ENCODE measurements around the gene FERMT3.
A peak's percentile ranks its signal among the peaks of the same experiment; 100 is the strongest.
"Not testable (repeated sequence)": the region's sequence is repeated elsewhere in the genome, so short reads cannot be mapped to it uniquely, and the experiment has no call there.

Gene FERMT3

DNA sequence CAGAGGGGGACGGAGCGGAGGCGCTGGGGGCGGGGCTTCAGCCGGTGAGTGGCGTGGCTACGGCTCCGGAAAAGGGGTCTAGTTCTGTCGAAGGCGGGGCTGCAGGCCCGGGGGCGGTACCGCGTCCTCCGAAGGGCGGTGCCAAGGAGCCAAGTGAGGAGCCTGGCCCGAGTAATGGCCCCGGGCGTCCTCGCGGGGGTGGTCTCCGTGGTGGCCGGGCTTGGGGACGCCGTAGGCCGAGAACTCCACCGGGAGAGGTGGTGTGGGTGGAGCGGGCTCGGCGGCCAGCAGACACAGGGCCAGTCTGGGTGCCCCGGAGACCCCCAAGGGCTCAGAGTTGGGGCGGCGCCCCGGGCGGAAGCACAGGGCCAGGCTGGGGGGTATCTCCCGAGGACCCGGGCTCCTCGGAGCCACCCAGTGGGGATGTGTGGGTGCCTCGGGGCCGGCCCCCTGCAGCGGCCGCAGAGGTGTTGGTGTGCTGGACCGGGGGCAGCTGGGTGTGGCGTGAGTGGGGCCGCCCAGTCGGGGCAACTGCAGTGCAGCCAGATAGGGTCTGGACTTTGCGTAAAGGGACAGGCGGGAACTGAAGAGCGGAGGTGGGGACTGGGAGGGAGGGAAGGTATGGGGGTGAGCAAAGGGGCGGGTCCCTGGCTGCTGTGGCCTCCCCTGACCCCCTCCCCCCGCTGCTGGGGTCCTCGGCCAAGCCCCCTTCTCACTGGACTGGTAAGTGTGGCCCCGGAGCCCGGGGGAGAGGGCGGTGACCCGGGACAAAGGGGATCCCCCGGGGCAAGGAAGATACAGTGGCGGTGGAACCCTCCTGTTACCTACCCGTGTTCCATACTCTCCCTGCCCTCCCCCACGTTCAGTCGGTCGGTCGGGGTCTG, 35.2 kb downstream of the FERMT3 start:
- peak overlapping the region; percentile 80 to 95 for H3K4me3 Mint-ChIP-seq
- H3K4me1 Mint-ChIP-seq: peaks cover 37 to 75% of the 10 kb centered on the region in 2 donors
- DNase-seq (peak; percentile 50), ATAC-seq (replicated peaks) (peak; percentile 3 to 58)
- H3K36me3 Mint-ChIP-seq: peaks cover 37 to 59% of the 10 kb centered on the region in 2 donors
- no peaks in the 10 kb centered on the region for H3K9me3 Mint-ChIP-seq
- H3K27me3 Mint-ChIP-seq: no peaks in the 10 kb centered on the region
- peak overlapping the region; percentile 99 for H3K27ac Mint-ChIP-seq

DNA sequence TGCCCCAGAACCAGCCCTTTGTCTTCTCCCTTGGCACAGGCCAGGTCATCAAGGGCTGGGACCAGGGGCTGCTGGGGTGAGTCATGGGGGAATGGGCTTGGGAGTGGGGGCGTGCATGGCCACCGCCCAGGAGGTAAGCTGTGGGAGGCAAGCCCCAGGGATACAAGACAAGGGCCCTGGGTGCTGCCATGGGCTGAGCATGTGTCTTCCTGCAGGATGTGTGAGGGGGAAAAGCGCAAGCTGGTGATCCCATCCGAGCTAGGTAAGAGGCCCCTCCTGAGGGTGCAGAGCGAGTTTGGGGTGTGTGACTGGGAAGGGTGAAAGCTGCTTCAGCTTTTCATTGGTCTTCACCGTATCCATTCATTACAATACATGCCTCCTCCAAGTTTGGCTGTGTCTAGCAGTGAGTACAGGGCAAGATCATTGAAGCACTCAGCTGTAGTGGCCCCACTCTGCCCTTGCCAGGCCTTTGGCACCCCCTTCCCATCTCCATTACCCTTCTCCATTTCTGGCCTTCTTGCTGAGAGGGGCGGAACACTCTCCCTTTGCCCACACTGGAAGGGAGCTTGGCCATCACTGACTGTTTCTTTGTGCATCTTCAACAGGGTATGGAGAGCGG, 36.8 kb downstream of the FERMT3 start:
- DNase-seq: no peak
- H3K27me3 Mint-ChIP-seq: no peaks in the 10 kb centered on the region
- peak overlapping the region; percentile 81 for H3K27ac Mint-ChIP-seq
- H3K4me3 Mint-ChIP-seq: peak overlapping the region; percentile 65 to 80
- H3K9me3 Mint-ChIP-seq: no peaks in the 10 kb centered on the region
- ATAC-seq (replicated peaks): no peak
- H3K36me3 Mint-ChIP-seq: peaks cover 29 to 43% of the 10 kb centered on the region in 2 donors
- H3K4me1 Mint-ChIP-seq: peaks cover 32 to 73% of the 10 kb centered on the region in 2 donors

- Mint-ChIP-seq H3K36me3 (peaks cover 25 to 35% of the 10 kb centered on the region in 2 donors), H3K4me3 (peak overlapping the region; percentile 65 to 80), H3K4me1 (peaks cover 27 to 69% of the 10 kb centered on the region in 2 donors), H3K27me3 (no peaks in the 10 kb centered on the region), H3K9me3 (no peaks in the 10 kb centered on the region), H3K27ac (peak overlapping the region; percentile 81)
- DNase-seq (no peak), ATAC-seq (replicated peaks) (no peak)
These were observed 37.6 kb downstream of the FERMT3 start for GRCh38 chr11:64244107-64244506.

- H3K27ac Mint-ChIP-seq: peak overlapping the region; percentile 96
- peaks cover 22 to 66% of the 10 kb centered on the region in 2 donors for H3K4me1 Mint-ChIP-seq
- H3K27me3 Mint-ChIP-seq: no peaks in the 10 kb centered on the region
- H3K9me3 Mint-ChIP-seq: no peaks in the 10 kb centered on the region
- H3K4me3 Mint-ChIP-seq: peak overlapping the region; percentile 94 to 95
- DNase-seq (no peak), ATAC-seq (replicated peaks) (no peak)
- H3K36me3 Mint-ChIP-seq: peaks cover 17 to 31% of the 10 kb centered on the region in 2 donors
These were observed 38.4 kb downstream of the FERMT3 start for GRCh38 chr11:64244966-64245365.

- peak overlapping the region; percentile 94 to 95 for H3K4me3 Mint-ChIP-seq
- ATAC-seq (replicated peaks): no peak
- H3K4me1 Mint-ChIP-seq: peaks cover 22 to 62% of the 10 kb centered on the region in 2 donors
- peak overlapping the region; percentile 96 for H3K27ac Mint-ChIP-seq
- no peaks in the 10 kb centered on the region for H3K9me3 Mint-ChIP-seq
- H3K27me3 Mint-ChIP-seq: no peaks in the 10 kb centered on the region
- DNase-seq: no peak
- peaks cover 16 to 31% of the 10 kb centered on the region in 2 donors for H3K36me3 Mint-ChIP-seq
These were observed 38.9 kb downstream of the FERMT3 start for GRCh38 chr11:64245401-64245796.

DNA sequence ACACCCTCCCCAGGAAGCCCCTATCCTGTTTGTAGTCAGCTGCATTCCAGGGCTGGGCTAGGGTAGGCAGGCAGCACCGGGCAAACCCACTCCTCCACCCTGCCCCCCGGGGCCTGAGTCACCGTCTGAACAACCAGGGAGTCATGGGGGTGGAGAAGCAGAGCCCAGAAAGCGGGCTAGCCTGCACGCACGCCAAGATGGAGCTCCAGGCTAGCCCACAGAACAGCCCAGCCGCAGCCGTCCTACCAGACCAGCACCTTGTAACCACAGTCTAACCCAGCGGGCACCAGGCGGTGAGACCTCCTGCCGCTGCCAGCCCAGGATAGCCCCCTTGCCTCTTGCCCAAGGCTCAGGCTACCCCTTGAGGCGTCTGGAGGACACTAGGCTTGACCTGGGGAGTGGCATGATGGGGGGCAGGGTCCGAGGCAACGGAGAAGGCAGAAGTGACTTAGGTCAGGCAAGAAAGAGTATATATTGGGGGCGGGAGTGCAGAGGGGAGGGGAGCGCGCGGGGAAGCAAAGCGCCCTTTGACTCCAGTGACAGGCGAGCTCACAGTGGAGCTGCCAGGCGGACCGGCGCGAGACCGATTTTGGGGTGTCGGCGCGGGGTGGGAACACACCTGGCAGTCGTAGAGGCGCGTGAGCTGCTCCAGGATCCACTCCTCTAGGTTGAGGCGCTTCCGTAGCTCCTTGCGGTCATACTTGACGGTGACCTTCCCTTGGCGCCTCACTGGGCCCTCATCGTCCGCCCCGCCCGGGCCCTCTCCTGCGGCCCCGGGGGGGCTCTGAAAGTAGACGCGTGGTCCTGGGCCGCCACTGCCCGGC, 39.5 kb downstream of the FERMT3 start:
- Mint-ChIP-seq H3K4me3 (peak overlapping the region; percentile 94 to 95), H3K4me1 (peaks cover 24 to 64% of the 10 kb centered on the region in 2 donors), H3K27ac (peak overlapping the region; percentile 96), H3K9me3 (no peaks in the 10 kb centered on the region), H3K36me3 (peaks cover 11 to 31% of the 10 kb centered on the region in 2 donors), H3K27me3 (no peaks in the 10 kb centered on the region)
- peak; percentile 62 for DNase-seq
- ATAC-seq (replicated peaks): peak in 1 of 2 donors; percentile 3

GRCh38 chr11:64246621-64246870, 40.0 kb downstream of the FERMT3 start:
- peak; percentile 8 to 9 for ATAC-seq (replicated peaks)
- Mint-ChIP-seq H3K27ac (peak overlapping the region; percentile 90), H3K4me1 (peaks cover 23 to 67% of the 10 kb centered on the region in 2 donors), H3K4me3 (peak overlapping the region; percentile 89 to 94), H3K36me3 (peaks cover 10 to 29% of the 10 kb centered on the region in 2 donors)
- not testable (repeated sequence) for H3K9me3 Mint-ChIP-seq, DNase-seq, H3K27me3 Mint-ChIP-seq

GRCh38 chr11:64246871-64247728, 40.6 kb downstream of the FERMT3 start, which contains the start of gene PPP1R14B:
Gene PPP1R14B (minus strand): TSS chr11:64246943. CDS start chr11:64246673, 270 bp downstream.
- peaks cover 10 to 27% of the 10 kb centered on the region in 2 donors for H3K36me3 Mint-ChIP-seq
- ATAC-seq (replicated peaks): peak; percentile 57 to 67

DNA sequence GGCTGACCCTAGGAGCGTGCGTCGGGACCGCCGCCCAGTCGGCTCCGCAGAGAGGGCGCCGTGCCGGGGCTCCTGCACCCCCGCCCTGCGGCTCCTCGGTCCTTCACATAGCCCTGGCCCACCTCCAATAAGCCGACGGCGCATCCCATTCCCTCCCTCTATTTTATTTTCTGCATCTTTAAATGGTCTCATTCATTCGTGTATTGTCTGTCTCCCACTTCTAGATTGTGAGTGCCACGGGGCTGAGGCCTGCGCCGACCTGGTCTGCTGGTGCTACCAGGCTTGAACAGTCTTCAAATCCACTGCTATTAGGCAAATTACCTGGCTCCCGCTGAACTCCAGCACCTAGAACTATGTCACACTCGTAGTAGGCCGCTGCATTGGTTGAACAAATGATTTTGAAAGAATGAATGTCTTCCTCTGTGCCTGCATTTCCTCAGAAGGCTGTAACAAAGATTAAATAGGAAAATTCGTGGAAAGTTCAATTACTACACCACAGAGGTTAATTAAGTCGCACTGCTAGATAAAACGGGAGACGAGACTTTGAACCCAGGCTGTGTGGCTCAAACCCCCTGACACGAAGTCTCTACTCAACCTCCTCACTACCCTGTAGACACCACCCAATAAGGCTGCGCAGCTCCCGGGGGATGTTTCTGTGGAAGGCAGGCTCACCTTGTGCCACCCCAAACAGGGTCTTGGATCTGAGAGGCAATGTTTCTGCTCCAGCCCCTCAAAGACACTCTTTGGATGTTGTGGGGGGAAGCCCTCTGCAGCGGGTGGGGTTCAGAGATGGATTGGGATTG, 41.4 kb downstream of the FERMT3 start:
- H3K9me3 Mint-ChIP-seq: no peaks in the 10 kb centered on the region
- H3K27ac Mint-ChIP-seq: peak overlapping the region; percentile 20
- H3K27me3 Mint-ChIP-seq: no peaks in the 10 kb centered on the region
- peak overlapping the region; percentile 89 to 94 for H3K4me3 Mint-ChIP-seq
- peaks cover 6 to 19% of the 10 kb centered on the region in 2 donors for H3K36me3 Mint-ChIP-seq
- no peak for ATAC-seq (replicated peaks)
- H3K4me1 Mint-ChIP-seq: peaks cover 25 to 68% of the 10 kb centered on the region in 2 donors
- no peak for DNase-seq

More at GRCh38 chr11:64246871-64247728, 40.6 kb downstream of the FERMT3 start, which contains the start of gene PPP1R14B:
- peaks cover 27 to 70% of the 10 kb centered on the region in 2 donors for H3K4me1 Mint-ChIP-seq
- DNase-seq: peak; percentile 77
- H3K4me3 Mint-ChIP-seq: peak within 1 kb of the TSS; percentile 94 to 95
- H3K9me3 Mint-ChIP-seq: no peaks in the 10 kb centered on the region
- H3K27ac Mint-ChIP-seq: peak within 1 kb of the TSS; percentile 96
- no peaks in the 10 kb centered on the region for H3K27me3 Mint-ChIP-seq

DNA sequence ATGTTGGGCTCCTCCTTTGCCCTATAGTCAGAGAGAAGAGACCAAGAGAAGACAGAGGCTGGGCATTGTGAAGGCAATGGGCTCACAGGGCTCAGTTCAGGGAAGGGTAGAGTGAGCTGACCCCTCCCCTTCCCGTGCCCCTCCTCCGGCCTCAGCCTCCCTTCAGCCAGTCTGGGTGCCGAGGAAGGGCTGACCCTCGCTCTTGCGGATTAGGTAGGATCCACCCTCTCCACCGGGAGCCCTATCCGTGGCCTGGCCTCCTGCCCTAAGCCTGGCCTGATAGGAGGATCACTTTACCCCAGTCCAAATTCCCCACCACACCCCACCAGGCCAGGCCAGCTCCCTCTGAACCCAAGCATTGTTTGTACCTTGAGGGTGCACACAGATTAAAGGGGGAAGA, 42.1 kb downstream of the FERMT3 start:
- ATAC-seq (replicated peaks): no peak
- Mint-ChIP-seq H3K36me3 (peaks cover under 1 to 13% of the 10 kb centered on the region in 2 donors), H3K4me3 (peak overlapping the region in 1 of 2 donors; percentile 94), H3K4me1 (peaks cover 20 to 66% of the 10 kb centered on the region in 2 donors), H3K27ac (peak overlapping the region; percentile 20), H3K9me3 (no peaks in the 10 kb centered on the region), H3K27me3 (no peaks in the 10 kb centered on the region)
- no peak for DNase-seq

DNA sequence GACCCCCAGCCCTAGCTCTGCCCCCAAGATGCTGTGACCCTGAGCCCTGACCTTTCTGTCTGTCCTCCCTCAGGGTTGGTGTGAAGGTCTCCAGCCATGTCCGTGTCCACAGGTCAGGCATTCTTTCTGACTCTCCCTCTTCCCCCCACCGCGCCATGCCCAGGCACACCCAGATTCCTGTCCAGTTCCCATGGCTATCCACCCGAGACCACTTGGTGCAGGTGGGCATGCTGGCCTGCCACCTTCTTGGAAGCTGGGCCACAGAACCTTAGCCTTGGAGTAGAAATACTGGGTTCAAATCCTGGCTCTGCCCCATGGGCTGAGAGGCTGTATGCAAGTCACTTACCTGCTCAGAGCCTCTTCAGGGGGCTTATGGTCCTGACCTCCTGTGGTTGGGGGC, 42.5 kb downstream of the FERMT3 start:
- Mint-ChIP-seq H3K27me3 (no peaks in the 10 kb centered on the region), H3K27ac (no peak overlapping the region), H3K4me3 (no peak overlapping the region), H3K36me3 (peaks cover 0 to 12% of the 10 kb centered on the region in 2 donors), H3K4me1 (peaks cover 22 to 66% of the 10 kb centered on the region in 2 donors), H3K9me3 (no peaks in the 10 kb centered on the region)
- ATAC-seq (replicated peaks) (no peak), DNase-seq (no peak)

GRCh38 chr11:64249563-64250414, 43.3 kb downstream of the FERMT3 start:
- peaks cover 0 to 9% of the 10 kb centered on the region in 2 donors for H3K36me3 Mint-ChIP-seq
- no peak for ATAC-seq (replicated peaks)
- H3K4me3 Mint-ChIP-seq: peak overlapping the region in 1 of 2 donors; percentile 86
- H3K9me3 Mint-ChIP-seq: no peaks in the 10 kb centered on the region
- DNase-seq: no peak
- H3K4me1 Mint-ChIP-seq: peaks cover 23 to 62% of the 10 kb centered on the region in 2 donors
- H3K27ac Mint-ChIP-seq: peak overlapping the region; percentile 37
- no peaks in the 10 kb centered on the region for H3K27me3 Mint-ChIP-seq

Measured in stimulated activated naive B cell treated with anti-CD40 and anti-IgM and Interleukin-4, amounts not matched to agents 10 μg/mL and 1 μg/mL and 100 μg/mL, for 72 hours (primary cell).